ENCODE data around the gene TUSC7. TPM values are rescaled to one million over a fixed set of nuclear protein-coding genes. Genes with fewer than 3 reads are reported as not detected.

The TUSC7 gene
- total and polyA plus RNA-seq, 2 of the 4 experiments (the other 2 are of a cell fraction): not detected

DNA sequence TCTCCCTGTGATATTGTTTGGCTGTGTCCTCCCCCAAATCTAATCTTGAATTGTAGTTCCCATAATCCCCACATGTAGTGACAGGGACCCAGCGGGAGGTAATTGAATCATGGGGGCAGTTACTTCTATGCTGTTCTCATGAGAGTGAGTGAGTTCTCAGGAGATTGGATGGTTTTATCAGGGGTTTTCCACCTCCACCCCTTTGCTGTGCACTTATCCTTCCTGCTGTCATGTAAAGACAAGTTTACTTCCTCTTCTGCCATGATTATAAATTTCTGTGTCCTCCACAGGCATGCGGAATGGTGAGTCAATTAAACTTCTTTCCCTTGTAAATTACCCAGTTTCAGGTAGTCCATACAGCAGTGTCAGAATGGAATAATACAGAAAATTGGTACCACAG is 24.7 kb downstream of the TUSC7 start:
- H3K36me3 ChIP-seq (ENCODE audit: control insufficient read depth, insufficient read depth, low read length): no peaks in the 10 kb centered on the region
- no peaks in the 10 kb centered on the region for H3K9me1 ChIP-seq (ENCODE audit: insufficient read depth, low read length)
- H2BK120ac ChIP-seq (ENCODE audit: low read depth, low read length): no peak overlapping the region
- dilution Hi-C loops (cut with HindIII; ENCODE audit: low sequenced_read_pairs, unreplicated experiment) (no loop called here), intact Hi-C loops (cut with micrococcal nuclease) (no loop called here), in situ Hi-C loops (cut with MboI; ENCODE audit: low sequenced_read_pairs) (no loop called here)
- H2BK15ac ChIP-seq (ENCODE audit: low read depth, low read length): no peak overlapping the region
- no peak overlapping the region for H2AK5ac ChIP-seq (ENCODE audit: low read depth, low read length)
- DNase-seq (no peak), ATAC-seq (ENCODE audit: low read depth) (no peak)
- H4K91ac ChIP-seq (ENCODE audit: insufficient read depth, low read depth, low read length): no peak overlapping the region
- H3K4me2 ChIP-seq (ENCODE audit: low read depth, low read length): no peak overlapping the region
- H4K8ac ChIP-seq (ENCODE audit: low read depth in 2 of 2, low read length in 2 of 2): no peak overlapping the region
- H4K20me1 ChIP-seq (ENCODE audit: insufficient read depth, low read length): no peaks in the 10 kb centered on the region
- no peaks in the 10 kb centered on the region for H3K79me1 ChIP-seq (ENCODE audit: low read depth in 1 of 2, low read length in 2 of 2)
- CTCF ChIA-PET: no interaction called here
- no peaks in the 10 kb centered on the region for H3K27me3 ChIP-seq (ENCODE audit: control insufficient read depth, insufficient read depth, low read length)
- BruUV-seq (replicated peaks): no TSS peak
- no peak overlapping the region for H3K4ac ChIP-seq (ENCODE audit: low read depth, low read length)
- no peak overlapping the region for H3K14ac ChIP-seq (replicated peaks; ENCODE audit: low read depth, low read length)
- H2AFZ ChIP-seq (replicated peaks; ENCODE audit: low read length, poor library complexity): no peak overlapping the region
- no peak overlapping the region for H4K5ac ChIP-seq (ENCODE audit: low read depth, low read length)
- H2BK20ac ChIP-seq (ENCODE audit: low read depth, low read length): no peak overlapping the region
- H3K4me1 ChIP-seq (ENCODE audit: control insufficient read depth, insufficient read depth, low read length): no peaks in the 10 kb centered on the region
- POLR2A ChIA-PET (ENCODE audit: unreplicated experiment): no interaction called here
- no peak overlapping the region for H3K23ac ChIP-seq (ENCODE audit: low read depth, low read length)
- H3K18ac ChIP-seq (ENCODE audit: low read depth, low read length): no peak overlapping the region
- no peak overlapping the region for H3K56ac ChIP-seq (ENCODE audit: extremely low read depth, insufficient read depth, low read length)
- WGBS, 2 experiments (ENCODE audit: extremely low coverage in 2 of 2, insufficient read length in 1 of 2): no CpG with 5 or more reads among the region's 2 CpGs
- H3K27ac ChIP-seq (ENCODE audit: insufficient read depth, low read length): no peak overlapping the region
- H3K9ac ChIP-seq (ENCODE audit: low read depth, low read length): no peak overlapping the region
- H2BK5ac ChIP-seq (ENCODE audit: low read depth, low read length, poor library complexity, severe bottlenecking): no peak overlapping the region
- H3K4me3 ChIP-seq (ENCODE audit: insufficient read depth, low read depth, low read length): no peak overlapping the region
- no peak overlapping the region for H2AK9ac ChIP-seq (replicated peaks; ENCODE audit: low read depth, low read length, poor library complexity)
- TF ChIP-seq, protein P1, sequence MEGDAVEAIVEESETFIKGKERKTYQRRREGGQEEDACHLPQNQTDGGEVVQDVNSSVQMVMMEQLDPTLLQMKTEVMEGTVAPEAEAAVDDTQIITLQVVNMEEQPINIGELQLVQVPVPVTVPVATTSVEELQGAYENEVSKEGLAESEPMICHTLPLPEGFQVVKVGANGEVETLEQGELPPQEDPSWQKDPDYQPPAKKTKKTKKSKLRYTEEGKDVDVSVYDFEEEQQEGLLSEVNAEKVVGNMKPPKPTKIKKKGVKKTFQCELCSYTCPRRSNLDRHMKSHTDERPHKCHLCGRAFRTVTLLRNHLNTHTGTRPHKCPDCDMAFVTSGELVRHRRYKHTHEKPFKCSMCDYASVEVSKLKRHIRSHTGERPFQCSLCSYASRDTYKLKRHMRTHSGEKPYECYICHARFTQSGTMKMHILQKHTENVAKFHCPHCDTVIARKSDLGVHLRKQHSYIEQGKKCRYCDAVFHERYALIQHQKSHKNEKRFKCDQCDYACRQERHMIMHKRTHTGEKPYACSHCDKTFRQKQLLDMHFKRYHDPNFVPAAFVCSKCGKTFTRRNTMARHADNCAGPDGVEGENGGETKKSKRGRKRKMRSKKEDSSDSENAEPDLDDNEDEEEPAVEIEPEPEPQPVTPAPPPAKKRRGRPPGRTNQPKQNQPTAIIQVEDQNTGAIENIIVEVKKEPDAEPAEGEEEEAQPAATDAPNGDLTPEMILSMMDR (conservative IDR thresholded peaks at IDR 0.05; ENCODE audit: low read depth, low read length): no peak
- TF ChIP-seq RFX5 (IDR thresholded peaks at IDR 0.05; ENCODE audit: low read depth, low read length): no peak
- TF ChIP-seq MXI1 (IDR thresholded peaks at IDR 0.05; ENCODE audit: borderline replicate concordance, low read depth, low read length): no peak
- no peak for TF ChIP-seq CEBPB (IDR thresholded peaks at IDR 0.05; ENCODE audit: low read depth, low read length)
- TF ChIP-seq, protein P2, sequence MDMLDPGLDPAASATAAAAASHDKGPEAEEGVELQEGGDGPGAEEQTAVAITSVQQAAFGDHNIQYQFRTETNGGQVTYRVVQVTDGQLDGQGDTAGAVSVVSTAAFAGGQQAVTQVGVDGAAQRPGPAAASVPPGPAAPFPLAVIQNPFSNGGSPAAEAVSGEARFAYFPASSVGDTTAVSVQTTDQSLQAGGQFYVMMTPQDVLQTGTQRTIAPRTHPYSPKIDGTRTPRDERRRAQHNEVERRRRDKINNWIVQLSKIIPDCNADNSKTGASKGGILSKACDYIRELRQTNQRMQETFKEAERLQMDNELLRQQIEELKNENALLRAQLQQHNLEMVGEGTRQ (IDR thresholded peaks at IDR 0.05; ENCODE audit: low read depth, low read length): no peak
- TF ChIP-seq, protein P3, sequence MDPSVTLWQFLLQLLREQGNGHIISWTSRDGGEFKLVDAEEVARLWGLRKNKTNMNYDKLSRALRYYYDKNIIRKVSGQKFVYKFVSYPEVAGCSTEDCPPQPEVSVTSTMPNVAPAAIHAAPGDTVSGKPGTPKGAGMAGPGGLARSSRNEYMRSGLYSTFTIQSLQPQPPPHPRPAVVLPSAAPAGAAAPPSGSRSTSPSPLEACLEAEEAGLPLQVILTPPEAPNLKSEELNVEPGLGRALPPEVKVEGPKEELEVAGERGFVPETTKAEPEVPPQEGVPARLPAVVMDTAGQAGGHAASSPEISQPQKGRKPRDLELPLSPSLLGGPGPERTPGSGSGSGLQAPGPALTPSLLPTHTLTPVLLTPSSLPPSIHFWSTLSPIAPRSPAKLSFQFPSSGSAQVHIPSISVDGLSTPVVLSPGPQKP (IDR thresholded peaks at IDR 0.05; ENCODE audit: borderline replicate concordance, low read depth, low read length): no peak
- TF ChIP-seq FOS (IDR thresholded peaks at IDR 0.05; ENCODE audit: low read depth, low read length): no peak
- TF ChIP-seq RCOR1 (IDR thresholded peaks at IDR 0.05; ENCODE audit: insufficient replicate concordance, low read length): no peak
- H3K9me3 ChIP-seq (ENCODE audit: control insufficient read depth, insufficient read depth, low read length): no peaks in the 10 kb centered on the region
